ENCODE results near the gene HIF1AN. TPM values are rescaled to one million over a fixed set of nuclear protein-coding genes. Genes with fewer than 3 reads are reported as not detected.

The HIF1AN gene
- polyA plus RNA-seq, 2 donors = 7.0 to 7.6 TPM

GRCh38 chr10:100560248-100560647 is 24.5 kb downstream of the HIF1AN start:
- H3K9me3 ChIP-seq (ENCODE audit: control insufficient read depth in 2 of 2, insufficient read depth in 1 of 2, low read depth in 1 of 2, low read length in 1 of 2) = peaks cover 0 to 3% of the 10 kb centered on the region in 2 donors
- H3K4me3 ChIP-seq (ENCODE audit: low read depth in 1 of 2, low read length in 2 of 2) = no peak overlapping the region
- peaks cover 0 to 10% of the 10 kb centered on the region in 2 donors for H3K27me3 ChIP-seq (ENCODE audit: control insufficient read depth in 1 of 2, insufficient read depth in 2 of 2, low read length in 2 of 2)
- 100% methylated on average over 1 of the region's 1 CpG for WGBS, 2 donors
- H3K27ac ChIP-seq (ENCODE audit: low read depth in 2 of 2, low read length in 1 of 2) = no peak overlapping the region
- H3K4me1 ChIP-seq (ENCODE audit: control insufficient read depth in 2 of 2, insufficient read depth in 2 of 2, low read length in 1 of 2) = peaks cover 7 to 8% of the 10 kb centered on the region in 2 donors
- peaks cover 0 to 2% of the 10 kb centered on the region in 2 donors for H3K36me3 ChIP-seq (ENCODE audit: control insufficient read depth in 2 of 2, insufficient read depth in 2 of 2, low read length in 1 of 2)

GRCh38 chr10:100561005-100561404 is 25.3 kb downstream of the HIF1AN start:
- peaks cover 7 to 8% of the 10 kb centered on the region in 2 donors for H3K4me1 ChIP-seq (ENCODE audit: control insufficient read depth in 2 of 2, insufficient read depth in 2 of 2, low read length in 1 of 2)
- H3K9me3 ChIP-seq (ENCODE audit: control insufficient read depth in 2 of 2, insufficient read depth in 1 of 2, low read depth in 1 of 2, low read length in 1 of 2) = peaks cover 0 to 3% of the 10 kb centered on the region in 2 donors
- H3K36me3 ChIP-seq (ENCODE audit: control insufficient read depth in 2 of 2, insufficient read depth in 2 of 2, low read length in 1 of 2) = peaks cover 0 to 2% of the 10 kb centered on the region in 2 donors
- 60% methylated on average over 2 of the region's 2 CpGs for WGBS, 2 donors
- H3K27me3 ChIP-seq (ENCODE audit: control insufficient read depth in 1 of 2, insufficient read depth in 2 of 2, low read length in 2 of 2) = peaks cover 0 to 10% of the 10 kb centered on the region in 2 donors
- no peak overlapping the region for H3K27ac ChIP-seq (ENCODE audit: low read depth in 2 of 2, low read length in 1 of 2)
- H3K4me3 ChIP-seq (ENCODE audit: low read depth in 1 of 2, low read length in 2 of 2) = no peak overlapping the region

GRCh38 chr10:100562008-100562672 is 26.4 kb downstream of the HIF1AN start:
- 10 to 15% methylated on average over 62 of the region's 62 CpGs for WGBS, 2 donors
- H3K4me1 ChIP-seq (ENCODE audit: control insufficient read depth in 2 of 2, insufficient read depth in 2 of 2, low read length in 1 of 2) = peaks cover 7 to 8% of the 10 kb centered on the region in 2 donors
- peaks cover 0 to 3% of the 10 kb centered on the region in 2 donors for H3K9me3 ChIP-seq (ENCODE audit: control insufficient read depth in 2 of 2, insufficient read depth in 1 of 2, low read depth in 1 of 2, low read length in 1 of 2)
- no peak overlapping the region for H3K27ac ChIP-seq (ENCODE audit: low read depth in 2 of 2, low read length in 1 of 2)
- peaks cover 0 to 2% of the 10 kb centered on the region in 2 donors for H3K36me3 ChIP-seq (ENCODE audit: control insufficient read depth in 2 of 2, insufficient read depth in 2 of 2, low read length in 1 of 2)
- H3K4me3 ChIP-seq (ENCODE audit: low read depth in 1 of 2, low read length in 2 of 2) = no peak overlapping the region
- H3K27me3 ChIP-seq (ENCODE audit: control insufficient read depth in 1 of 2, insufficient read depth in 2 of 2, low read length in 2 of 2) = peaks cover 0 to 13% of the 10 kb centered on the region in 2 donors

GRCh38 chr10:100565206-100565985 is 29.7 kb downstream of the HIF1AN start:
- 70 to 71% methylated on average over 9 of the region's 9 CpGs for WGBS, 2 donors
- Histone ChIP-seq H3K9me3 (ENCODE audit: control insufficient read depth in 2 of 2, insufficient read depth in 1 of 2, low read depth in 1 of 2, low read length in 1 of 2) (peaks cover 0 to 3% of the 10 kb centered on the region in 2 donors), H3K27ac (ENCODE audit: low read depth in 2 of 2, low read length in 1 of 2) (no peak overlapping the region), H3K27me3 (ENCODE audit: control insufficient read depth in 1 of 2, insufficient read depth in 2 of 2, low read length in 2 of 2) (peaks cover 0 to 17% of the 10 kb centered on the region in 2 donors), H3K36me3 (ENCODE audit: control insufficient read depth in 2 of 2, insufficient read depth in 2 of 2, low read length in 1 of 2) (no peaks in the 10 kb centered on the region), H3K4me3 (ENCODE audit: low read depth in 1 of 2, low read length in 2 of 2) (no peak overlapping the region), H3K4me1 (ENCODE audit: control insufficient read depth in 2 of 2, insufficient read depth in 2 of 2, low read length in 1 of 2) (peaks cover 7 to 8% of the 10 kb centered on the region in 2 donors)

- Histone ChIP-seq H3K36me3 (ENCODE audit: control insufficient read depth in 2 of 2, insufficient read depth in 2 of 2, low read length in 1 of 2) (no peaks in the 10 kb centered on the region), H3K4me3 (ENCODE audit: low read depth in 1 of 2, low read length in 2 of 2) (no peak overlapping the region), H3K27me3 (ENCODE audit: control insufficient read depth in 1 of 2, insufficient read depth in 2 of 2, low read length in 2 of 2) (peaks cover 0 to 17% of the 10 kb centered on the region in 2 donors), H3K4me1 (ENCODE audit: control insufficient read depth in 2 of 2, insufficient read depth in 2 of 2, low read length in 1 of 2) (peaks cover 7 to 8% of the 10 kb centered on the region in 2 donors), H3K27ac (ENCODE audit: low read depth in 2 of 2, low read length in 1 of 2) (no peak overlapping the region), H3K9me3 (ENCODE audit: control insufficient read depth in 2 of 2, insufficient read depth in 1 of 2, low read depth in 1 of 2, low read length in 1 of 2) (peaks cover 0 to 3% of the 10 kb centered on the region in 2 donors)
- 41 to 48% methylated on average over 3 of the region's 3 CpGs for WGBS, 2 donors
Observed at GRCh38 chr10:100566561-100566960, 30.8 kb downstream of the HIF1AN start.

GRCh38 chr10:100567249-100567648 is 31.5 kb downstream of the HIF1AN start:
- WGBS, 2 donors = 40 to 44% methylated on average over 11 of the region's 11 CpGs
- no peak overlapping the region for H3K4me3 ChIP-seq (ENCODE audit: low read depth in 1 of 2, low read length in 2 of 2)
- H3K36me3 ChIP-seq (ENCODE audit: control insufficient read depth in 2 of 2, insufficient read depth in 2 of 2, low read length in 1 of 2) = no peaks in the 10 kb centered on the region
- peaks cover 0 to 3% of the 10 kb centered on the region in 2 donors for H3K9me3 ChIP-seq (ENCODE audit: control insufficient read depth in 2 of 2, insufficient read depth in 1 of 2, low read depth in 1 of 2, low read length in 1 of 2)
- H3K27me3 ChIP-seq (ENCODE audit: control insufficient read depth in 1 of 2, insufficient read depth in 2 of 2, low read length in 2 of 2) = peaks cover 0 to 15% of the 10 kb centered on the region in 2 donors
- H3K27ac ChIP-seq (ENCODE audit: low read depth in 2 of 2, low read length in 1 of 2) = no peak overlapping the region
- H3K4me1 ChIP-seq (ENCODE audit: control insufficient read depth in 2 of 2, insufficient read depth in 2 of 2, low read length in 1 of 2) = peaks cover 2% of the 10 kb centered on the region in 2 donors

GRCh38 chr10:100567826-100568225 is 32.1 kb downstream of the HIF1AN start:
- Histone ChIP-seq H3K9me3 (ENCODE audit: control insufficient read depth in 2 of 2, insufficient read depth in 1 of 2, low read depth in 1 of 2, low read length in 1 of 2) (peaks cover 0 to 1% of the 10 kb centered on the region in 2 donors), H3K27ac (ENCODE audit: low read depth in 2 of 2, low read length in 1 of 2) (no peak overlapping the region), H3K36me3 (ENCODE audit: control insufficient read depth in 2 of 2, insufficient read depth in 2 of 2, low read length in 1 of 2) (no peaks in the 10 kb centered on the region), H3K27me3 (ENCODE audit: control insufficient read depth in 1 of 2, insufficient read depth in 2 of 2, low read length in 2 of 2) (peaks cover 0 to 10% of the 10 kb centered on the region in 2 donors), H3K4me1 (ENCODE audit: control insufficient read depth in 2 of 2, insufficient read depth in 2 of 2, low read length in 1 of 2) (no peaks in the 10 kb centered on the region), H3K4me3 (ENCODE audit: low read depth in 1 of 2, low read length in 2 of 2) (no peak overlapping the region)
- WGBS, 2 donors = 27 to 29% methylated on average over 6 of the region's 6 CpGs

GRCh38 chr10:100568912-100569311 is 33.2 kb downstream of the HIF1AN start:
- Histone ChIP-seq H3K4me3 (ENCODE audit: low read depth in 1 of 2, low read length in 2 of 2) (no peak overlapping the region), H3K27ac (ENCODE audit: low read depth in 2 of 2, low read length in 1 of 2) (no peak overlapping the region), H3K27me3 (ENCODE audit: control insufficient read depth in 1 of 2, insufficient read depth in 2 of 2, low read length in 2 of 2) (peaks cover 0 to 8% of the 10 kb centered on the region in 2 donors), H3K4me1 (ENCODE audit: control insufficient read depth in 2 of 2, insufficient read depth in 2 of 2, low read length in 1 of 2) (no peaks in the 10 kb centered on the region), H3K36me3 (ENCODE audit: control insufficient read depth in 2 of 2, insufficient read depth in 2 of 2, low read length in 1 of 2) (no peaks in the 10 kb centered on the region), H3K9me3 (ENCODE audit: control insufficient read depth in 2 of 2, insufficient read depth in 1 of 2, low read depth in 1 of 2, low read length in 1 of 2) (no peaks in the 10 kb centered on the region)
- WGBS, 2 donors = 81 to 83% methylated on average over 3 of the region's 3 CpGs

- peaks cover 0 to 8% of the 10 kb centered on the region in 2 donors for H3K27me3 ChIP-seq (ENCODE audit: control insufficient read depth in 1 of 2, insufficient read depth in 2 of 2, low read length in 2 of 2)
- WGBS, 2 donors = 19 to 22% methylated on average over 28 of the region's 28 CpGs
- no peak overlapping the region for H3K27ac ChIP-seq (ENCODE audit: low read depth in 2 of 2, low read length in 1 of 2)
Observed at GRCh38 chr10:100569687-100570481, 34.1 kb downstream of the HIF1AN start.

More at GRCh38 chr10:100569687-100570481, 34.1 kb downstream of the HIF1AN start:
- Histone ChIP-seq H3K36me3 (ENCODE audit: control insufficient read depth in 2 of 2, insufficient read depth in 2 of 2, low read length in 1 of 2) (no peaks in the 10 kb centered on the region), H3K4me1 (ENCODE audit: control insufficient read depth in 2 of 2, insufficient read depth in 2 of 2, low read length in 1 of 2) (no peaks in the 10 kb centered on the region), H3K9me3 (ENCODE audit: control insufficient read depth in 2 of 2, insufficient read depth in 1 of 2, low read depth in 1 of 2, low read length in 1 of 2) (no peaks in the 10 kb centered on the region), H3K4me3 (ENCODE audit: low read depth in 1 of 2, low read length in 2 of 2) (no peak overlapping the region)
